ENCODE measurements around the gene LSM7.

GRCh38 chr19:2350656-2351055 is 22.3 kb upstream of the LSM7 start:
- no peak for TF ChIP-seq CTCF (IDR thresholded peaks at IDR 0.05)
- TF ChIP-seq EP300 (IDR thresholded peaks at IDR 0.05) = no peak
- no peak for TF ChIP-seq POLR2A (IDR thresholded peaks at IDR 0.05; ENCODE audit: low read depth)

All from esophagus muscularis mucosa (tissue), 4 donors.